BE2C (cell line): Measurements from ENCODE around the gene HAUS3.

Experiments
- DNase-seq: peaks from one replicate; pipeline ENCODE4 v3.0.0-alpha.2; 2020
- H3K27me3 ChIP-seq: fragments of 250-450 bp; sonication (Bioruptor Pico); 2 replicates; pipeline ENCODE4 v1.5.1; 2020; ENCODE audit warnings: mild to moderate bottlenecking
- H3K36me3 ChIP-seq: fragments of 250-450 bp; sonication (Bioruptor Pico); 2 replicates; pipeline ENCODE4 v1.5.1; 2020; ENCODE audit warnings: mild to moderate bottlenecking
- H3K4me1 ChIP-seq: fragments of 250-450 bp; sonication (Bioruptor Pico); 2 replicates; pipeline ENCODE4 v1.5.1; 2020
- H3K4me3 ChIP-seq: 2 replicates; pipeline ENCODE4 v1.5.1; 2011; ENCODE audit warnings: low read depth, low read length
- H3K9me3 ChIP-seq: fragments of 250-450 bp; sonication (Bioruptor Pico); 2 replicates; pipeline ENCODE4 v1.5.1; 2020
- CTCF ChIP-seq: IDR thresholded peaks from 2 replicates; pipeline ENCODE4 v1.5.1; 2012; ENCODE audit warnings: mild to moderate bottlenecking, low read depth, low read length

The HAUS3 gene

GRCh38 chr4:2265113-2266110 lies 23.5 kb upstream of the HAUS3 start:
- H3K4me1 ChIP-seq = peaks cover 8% of the 10 kb centered on the region
- H3K4me3 ChIP-seq = no peak overlapping the region
- no peak for TF ChIP-seq CTCF
- H3K9me3 ChIP-seq = no peaks in the 10 kb centered on the region
- H3K36me3 ChIP-seq = no peaks in the 10 kb centered on the region
- no peaks in the 10 kb centered on the region for H3K27me3 ChIP-seq
- DNase-seq = no peak

GRCh38 chr4:2264481-2265041 lies 22.6 kb upstream of the HAUS3 start:
- H3K36me3 ChIP-seq = no peaks in the 10 kb centered on the region
- no peak overlapping the region for H3K4me3 ChIP-seq
- peak; percentile 4 for DNase-seq

GRCh38 chr4:2263926-2264321 lies 22.0 kb upstream of the HAUS3 start:
- no peaks in the 10 kb centered on the region for H3K9me3 ChIP-seq
- H3K4me1 ChIP-seq = peaks cover under 1% of the 10 kb centered on the region; the same call in 1 of the 2 replicates
- peak; percentile 2 for DNase-seq
- H3K4me3 ChIP-seq = no peak overlapping the region
- H3K36me3 ChIP-seq = peaks cover 6% of the 10 kb centered on the region
- no peaks in the 10 kb centered on the region for H3K27me3 ChIP-seq
- no peak for TF ChIP-seq CTCF

More at GRCh38 chr4:2264481-2265041, 22.6 kb upstream of the HAUS3 start:
- TF ChIP-seq CTCF = no peak
- H3K27me3 ChIP-seq = no peaks in the 10 kb centered on the region
- H3K9me3 ChIP-seq = no peaks in the 10 kb centered on the region
- peaks cover 7% of the 10 kb centered on the region for H3K4me1 ChIP-seq

- no peak for DNase-seq
- no peaks in the 10 kb centered on the region for H3K4me1 ChIP-seq
Measured at GRCh38 chr4:2262944-2263250, 21.0 kb upstream of the HAUS3 start.

GRCh38 chr4:2262145-2262943 lies 20.4 kb upstream of the HAUS3 start:
- H3K27me3 ChIP-seq = no peaks in the 10 kb centered on the region
- H3K4me3 ChIP-seq = peak overlapping the region; percentile 72
- no peak for TF ChIP-seq CTCF
- no peaks in the 10 kb centered on the region for H3K9me3 ChIP-seq
- no peaks in the 10 kb centered on the region for H3K4me1 ChIP-seq
- peaks cover 20% of the 10 kb centered on the region for H3K36me3 ChIP-seq
- peak; percentile 99 for DNase-seq

More at GRCh38 chr4:2262944-2263250, 21.0 kb upstream of the HAUS3 start:
- Histone ChIP-seq H3K27me3 (no peaks in the 10 kb centered on the region), H3K9me3 (no peaks in the 10 kb centered on the region), H3K4me3 (peak overlapping the region; percentile 72), H3K36me3 (peaks cover 14% of the 10 kb centered on the region)
- no peak for TF ChIP-seq CTCF
